Lung (tissue), 12 donors: ENCODE data around the gene LRP4. TPM values are rescaled to one million over a fixed set of nuclear protein-coding genes. Genes with fewer than 3 reads are reported as not detected.

Source experiments
- ATAC-seq: fragments of 200-7000 bp; cut with Tn5 transposase; one replicate; pipeline ENCODE4 v1.9.1; 2020; ENCODE audit warnings: moderate number of reproducible peaks; ENCODE audit not compliant: insufficient read depth, low FRiP score
- DNase-seq, 3 donors: peaks; one replicate each; pipeline ENCODE4 v3.0.0-alpha.2; 2013 to 2017
- H3K27ac ChIP-seq, 2 donors: one replicate each; pipeline ENCODE4 v1.5.1; 2013; ENCODE audit warnings: mild to moderate bottlenecking in 2 of 2, moderate library complexity in 2 of 2, control low read depth in 1 of 2, inconsistent platforms in 1 of 2, low read depth in 1 of 2, low read length in 1 of 2
- H3K27me3 ChIP-seq, 3 donors: one replicate each; pipeline ENCODE4 v1.5.1; 2013; ENCODE audit warnings: low read length in 2 of 3; ENCODE audit not compliant: control insufficient read depth in 3 of 3, insufficient read depth in 3 of 3
- H3K36me3 ChIP-seq, 4 donors: one replicate each; pipeline ENCODE4 v1.5.1; 2013; ENCODE audit warnings: low read length in 4 of 4, mild to moderate bottlenecking in 1 of 4, moderate library complexity in 1 of 4; ENCODE audit not compliant: control insufficient read depth in 4 of 4, insufficient read depth in 4 of 4
- H3K4me1 ChIP-seq, 5 donors: one replicate each; pipeline ENCODE4 v1.5.1; 2013; ENCODE audit warnings: low read length in 5 of 5, mild to moderate bottlenecking in 2 of 5, moderate library complexity in 1 of 5; ENCODE audit not compliant: control insufficient read depth in 5 of 5, insufficient read depth in 5 of 5
- H3K4me3 ChIP-seq: one replicate; pipeline ENCODE4 v1.5.1; 2013; ENCODE audit warnings: mild to moderate bottlenecking, control low read depth, moderate library complexity
- H3K9ac ChIP-seq, 2 donors: one replicate each; pipeline ENCODE4 v1.5.1; 2013; ENCODE audit warnings: low read length in 2 of 2, control low read depth in 1 of 2; ENCODE audit not compliant: insufficient read depth in 1 of 2
- H3K9me3 ChIP-seq, 4 donors: one replicate each; pipeline ENCODE4 v1.5.1; 2013; ENCODE audit warnings: low read length in 3 of 4, mild to moderate bottlenecking in 1 of 4, moderate library complexity in 1 of 4; ENCODE audit not compliant: control insufficient read depth in 4 of 4, insufficient read depth in 3 of 4
- WGBS, 2 donors: extraction: QIAGEN DNeasy Blood & Tissue Kit; methylation state at CpG; one replicate each; pipeline ENCODE4 v1.1.7; 2013; 5-methylcytosine and 5-hydroxymethylcytosine counted together
- polyA plus RNA-seq, 2 donors: library from polyadenylated mRNA; stranded (reverse); fragments of 200-250 nt; gene quantifications; one replicate each; pipeline ENCODE4 v1.2.1, GENCODE V29; 2013
- total RNA-seq, 2 donors: library from RNA; depleted of rRNA in 1 of 2; stranded (reverse); fragments of >200 nt in 1 of 2; gene quantifications; one replicate each; pipeline ENCODE4 v1.2.1, GENCODE V29; 2014 to 2021
- TF ChIP-seq, protein P1 (sequence below): IDR thresholded peaks from 2 replicates; pipeline ENCODE4 v1.5.1; 2012; ENCODE audit warnings: mild to moderate bottlenecking; ENCODE audit errors: control extremely low read depth, extremely low read depth
- donor health status: control.
- donor health status: control.
- donor health status: Bipolar disorder and iron deficiency.
- donor health status: healthy.
- donor health status: DM: yes; HTN: yes; CAD: no.

The LRP4 gene
- total and polyA plus RNA-seq, 4 donors, result 1.0 to 30.8 (median 2.9) TPM

DNA sequence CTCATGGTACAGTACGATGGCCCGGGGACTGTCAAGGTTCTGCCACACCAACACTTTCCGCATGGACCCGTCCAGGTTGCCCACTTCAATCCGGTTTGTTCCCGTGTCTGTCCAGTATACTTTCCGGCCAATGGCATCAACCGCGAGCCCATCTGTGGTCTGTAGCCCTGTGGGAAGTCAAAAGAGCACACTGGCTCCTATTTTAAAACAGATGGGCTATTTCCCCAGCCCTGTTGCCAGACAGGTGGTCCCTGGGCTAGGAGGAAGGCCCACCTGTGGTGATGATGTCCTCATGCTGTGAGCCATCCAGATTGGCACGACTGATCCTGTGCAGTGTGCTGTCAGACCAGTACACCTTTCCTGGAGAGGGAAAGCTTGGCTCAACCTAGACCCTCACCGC lies 41.9 kb downstream of the LRP4 start:
- Histone ChIP-seq H3K4me1 (no peaks in the 10 kb centered on the region), H3K9me3 (no peaks in the 10 kb centered on the region), H3K36me3 (peaks cover 0 to 51% (median 27%) of the 10 kb centered on the region in 4 donors), H3K9ac (no peak overlapping the region), H3K27me3 (no peaks in the 10 kb centered on the region), H3K27ac (no peak overlapping the region), H3K4me3 (no peak overlapping the region)
- ATAC-seq (no peak), DNase-seq (no peak)
- 92 to 95% methylated on average over 11 of the region's 11 CpGs for WGBS, 2 donors
- TF ChIP-seq, protein P1, sequence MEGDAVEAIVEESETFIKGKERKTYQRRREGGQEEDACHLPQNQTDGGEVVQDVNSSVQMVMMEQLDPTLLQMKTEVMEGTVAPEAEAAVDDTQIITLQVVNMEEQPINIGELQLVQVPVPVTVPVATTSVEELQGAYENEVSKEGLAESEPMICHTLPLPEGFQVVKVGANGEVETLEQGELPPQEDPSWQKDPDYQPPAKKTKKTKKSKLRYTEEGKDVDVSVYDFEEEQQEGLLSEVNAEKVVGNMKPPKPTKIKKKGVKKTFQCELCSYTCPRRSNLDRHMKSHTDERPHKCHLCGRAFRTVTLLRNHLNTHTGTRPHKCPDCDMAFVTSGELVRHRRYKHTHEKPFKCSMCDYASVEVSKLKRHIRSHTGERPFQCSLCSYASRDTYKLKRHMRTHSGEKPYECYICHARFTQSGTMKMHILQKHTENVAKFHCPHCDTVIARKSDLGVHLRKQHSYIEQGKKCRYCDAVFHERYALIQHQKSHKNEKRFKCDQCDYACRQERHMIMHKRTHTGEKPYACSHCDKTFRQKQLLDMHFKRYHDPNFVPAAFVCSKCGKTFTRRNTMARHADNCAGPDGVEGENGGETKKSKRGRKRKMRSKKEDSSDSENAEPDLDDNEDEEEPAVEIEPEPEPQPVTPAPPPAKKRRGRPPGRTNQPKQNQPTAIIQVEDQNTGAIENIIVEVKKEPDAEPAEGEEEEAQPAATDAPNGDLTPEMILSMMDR, result no peak

DNA sequence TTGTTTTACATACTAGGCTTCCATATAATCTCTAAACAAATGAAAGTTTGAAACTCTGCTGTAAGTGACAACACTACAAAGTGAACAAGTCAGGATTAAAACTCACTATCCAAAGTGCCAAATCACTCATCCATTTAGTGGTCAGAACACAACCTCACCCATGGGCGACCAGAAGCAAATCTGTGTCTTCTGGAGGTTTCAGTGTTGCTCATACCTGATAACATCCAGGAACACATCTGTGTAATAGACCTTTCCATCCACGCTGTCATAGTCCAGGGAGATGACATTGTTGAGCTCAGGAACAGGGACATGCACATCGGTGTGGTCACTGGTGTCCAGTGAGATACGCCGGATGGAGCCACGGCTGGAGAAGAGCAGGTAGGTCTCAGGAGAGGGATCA lies 43.8 kb downstream of the LRP4 start:
- Histone ChIP-seq H3K9me3 (no peaks in the 10 kb centered on the region), H3K27me3 (no peaks in the 10 kb centered on the region), H3K9ac (no peak overlapping the region), H3K4me1 (no peaks in the 10 kb centered on the region), H3K4me3 (no peak overlapping the region), H3K27ac (no peak overlapping the region), H3K36me3 (peaks cover 0 to 53% (median 25%) of the 10 kb centered on the region in 4 donors)
- 95 to 98% methylated on average over 6 of the region's 6 CpGs for WGBS, 2 donors
- TF ChIP-seq, protein P1, result no peak
- DNase-seq, result no peak
- ATAC-seq, result no peak

DNA sequence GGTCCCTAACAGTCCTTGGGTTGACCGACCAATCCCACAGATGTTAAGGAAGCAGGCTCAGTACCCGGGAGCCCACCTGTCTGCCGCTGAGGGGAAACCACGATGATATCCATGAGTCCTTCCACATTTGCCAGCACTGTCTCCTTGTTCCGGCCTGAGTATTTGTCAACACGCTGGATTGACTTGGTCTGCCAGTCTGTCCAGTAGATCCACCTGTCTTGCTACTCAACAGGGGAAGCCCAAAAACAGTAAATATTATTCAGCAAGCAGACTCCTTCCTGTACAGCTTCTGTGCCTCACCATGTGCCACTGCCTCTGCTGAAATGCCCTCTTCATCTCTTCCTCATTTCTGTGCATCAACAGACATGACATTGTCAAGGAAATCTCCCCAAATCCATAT lies 49.4 kb downstream of the LRP4 start:
- TF ChIP-seq, protein P1, result no peak
- Histone ChIP-seq H3K9ac (no peak overlapping the region), H3K27ac (no peak overlapping the region), H3K4me3 (no peak overlapping the region), H3K27me3 (no peaks in the 10 kb centered on the region), H3K36me3 (peaks cover 2 to 52% (median 20%) of the 10 kb centered on the region in 4 donors), H3K4me1 (no peaks in the 10 kb centered on the region), H3K9me3 (no peaks in the 10 kb centered on the region)
- WGBS, 2 donors, result 88 to 92% methylated on average over 6 of the region's 6 CpGs
- ATAC-seq (no peak), DNase-seq (no peak)

DNA sequence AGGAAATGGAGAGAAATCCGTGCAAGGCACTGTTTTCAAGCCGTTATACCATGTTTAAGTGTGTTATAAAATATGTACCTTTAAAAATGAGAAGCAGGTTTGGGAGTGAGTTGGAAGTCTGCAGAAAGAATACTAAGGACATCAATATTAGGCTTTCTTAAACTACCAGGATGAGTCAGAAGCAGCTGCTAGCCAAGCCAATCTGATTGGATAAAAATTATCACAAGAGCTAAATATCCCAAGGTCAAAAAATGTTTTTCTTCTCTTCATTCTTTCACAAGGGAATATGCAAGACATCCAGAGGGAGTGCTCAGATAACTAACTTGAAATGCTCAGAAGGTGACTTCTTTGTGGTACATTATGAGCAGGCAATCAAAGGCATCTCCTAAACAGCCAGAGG lies 53.0 kb downstream of the LRP4 start:
- no peaks in the 10 kb centered on the region for H3K27me3 ChIP-seq
- no peak for DNase-seq
- no peak overlapping the region for H3K4me3 ChIP-seq
- H3K27ac ChIP-seq, result no peak overlapping the region
- ATAC-seq, result no peak
- no peaks in the 10 kb centered on the region for H3K9me3 ChIP-seq
- no peaks in the 10 kb centered on the region for H3K4me1 ChIP-seq
- H3K36me3 ChIP-seq, result peaks cover 4 to 58% (median 22%) of the 10 kb centered on the region in 4 donors
- no peak overlapping the region for H3K9ac ChIP-seq
- TF ChIP-seq, protein P1, result no peak
- 72 to 74% methylated on average over 2 of the region's 2 CpGs for WGBS, 2 donors
